PFSK-1 (cell line): ENCODE measurements around the gene SH3PXD2A.

Source experiments
- FOXP2 ChIP-seq: optimal IDR thresholded peaks from 2 replicates; pipeline ENCODE3; 2011; ENCODE audit warnings: borderline replicate concordance, control low read depth, inconsistent platforms; ENCODE audit not compliant: insufficient read depth; ENCODE audit errors: extremely low read length, extremely low read depth
- POLR2AphosphoS5 ChIP-seq: IDR thresholded peaks from 2 replicates; pipeline ENCODE4 v1.6.1; 2012; ENCODE audit warnings: low read depth, mild to moderate bottlenecking, control low read depth, low read length, moderate library complexity
- REST ChIP-seq, 2 experiments: IDR thresholded peaks; 2 replicates each; pipeline versions ENCODE4 v1.6.1 to v1.8.0; 2011 to 2012; ENCODE audit warnings: low read depth in 2 of 2, low read length in 2 of 2, control low read depth in 1 of 2, inconsistent platforms in 1 of 2, mild to moderate bottlenecking in 1 of 2, moderate library complexity in 1 of 2; ENCODE audit not compliant: insufficient read depth in 1 of 2
- TAF1 ChIP-seq: IDR thresholded peaks from 2 replicates; pipeline ENCODE4 v1.6.1; 2012; ENCODE audit warnings: low read length, control low read depth, borderline replicate concordance; ENCODE audit not compliant: insufficient read depth

GRCh38 chr10:103752680-103753248 is 102.6 kb downstream of the SH3PXD2A start:
- no peak for TF ChIP-seq POLR2AphosphoS5
- no peak for TF ChIP-seq REST (IDR thresholded peaks at IDR 0.05; ENCODE audit: insufficient read depth in 1 of 2, low read depth in 2 of 2, low read length in 2 of 2)
- no peak for TF ChIP-seq TAF1
- no peak for TF ChIP-seq FOXP2
